SK-N-SH (cell line): ENCODE results near the gene TCF12. TPM values are rescaled to one million over a fixed set of nuclear protein-coding genes. Genes with fewer than 3 reads are reported as not detected.

Experiments
- CTCF ChIA-PET: fragments of 300-600, 350-600 bp; formaldehyde crosslinking; extraction: SDS; loops from one replicate; lab custom pipeline; 2021; lab: Yijun Ruan, JAX
- POLR2A ChIA-PET: fragments of 350-600 bp; sonication (Branson Sonifier 250); formaldehyde crosslinking; extraction: SDS; loops from one replicate; lab custom pipeline; 2020; ENCODE audit warnings: antibody characterized with exemption, inconsistent platforms; lab: Yijun Ruan, JAX
- DNase-seq: peaks from one replicate; pipeline ENCODE4 v3.0.0; 2012
- H2AFZ ChIP-seq: fragments of 200-600 bp; sonication (generic); 2 replicates; pipeline ENCODE4 v1.8.1; 2016; ENCODE audit warnings: antibody characterized with exemption, mild to moderate bottlenecking, low read depth
- H3F3A ChIP-seq: fragments of 200-600 bp; sonication (generic); replicated peaks from 2 replicates; pipeline ENCODE3; 2016; ENCODE audit warnings: antibody characterized with exemption, mild to moderate bottlenecking; ENCODE audit not compliant: insufficient read depth
- H3K27ac ChIP-seq, 2 experiments: fragments of 200-500 bp in 1 of 2; fragments of 200-600 bp in 1 of 2; sonication (Bioruptor generic) in 1 of 2; sonication (generic), shearing (Covaris generic) in 1 of 2; 2 replicates each; pipeline versions ENCODE4 v1.5.1 to v1.6.1; 2014 to 2016; ENCODE audit warnings: low read depth in 2 of 2, inconsistent platforms in 1 of 2, low read length in 1 of 2, mild to moderate bottlenecking in 1 of 2, mixed read lengths in 1 of 2
- H3K27me3 ChIP-seq: fragments of 200-600 bp; sonication (generic), shearing (Covaris generic); 2 replicates; pipeline ENCODE4 v1.6.1; 2016; ENCODE audit warnings: mixed run types; ENCODE audit not compliant: insufficient read depth
- H3K36me3 ChIP-seq, 2 experiments: fragments of 200-500 bp in 1 of 2; fragments of 200-600 bp in 1 of 2; sonication (Bioruptor generic) in 1 of 2; sonication (generic) in 1 of 2; replicated peaks in 1 of 2; 2 replicates each; pipeline versions ENCODE3 to v1.5.1; 2014 to 2016; ENCODE audit warnings: low read length in 1 of 2, mild to moderate bottlenecking in 1 of 2; ENCODE audit not compliant: insufficient read depth in 2 of 2, control insufficient read depth in 1 of 2
- H3K4me1 ChIP-seq, 2 experiments: fragments of 200-500 bp in 1 of 2; fragments of 200-600 bp in 1 of 2; sonication (Bioruptor generic) in 1 of 2; sonication (generic), shearing (Covaris generic) in 1 of 2; 2 replicates each; pipeline versions ENCODE4 v1.5.1 to v1.6.1; 2014 to 2016; ENCODE audit warnings: low read depth in 1 of 2, low read length in 1 of 2, mixed run types in 1 of 2; ENCODE audit not compliant: insufficient read depth in 2 of 2, control insufficient read depth in 1 of 2
- H3K4me2 ChIP-seq: fragments of 200-600 bp; sonication (generic), shearing (Covaris generic); 2 replicates; pipeline ENCODE4 v1.6.1; 2017; ENCODE audit warnings: mixed run types
- H3K4me3 ChIP-seq, 2 experiments: fragments of 200-500 bp in 1 of 2; fragments of 200-600 bp in 1 of 2; sonication (Bioruptor generic) in 1 of 2; sonication (generic), shearing (Covaris generic) in 1 of 2; 2 replicates each; pipeline versions ENCODE4 v1.5.1 to v1.8.1; 2014 to 2016; ENCODE audit warnings: low read depth in 2 of 2, inconsistent platforms in 1 of 2, low read length in 1 of 2, mild to moderate bottlenecking in 1 of 2, mixed read lengths in 1 of 2, moderate library complexity in 1 of 2
- H3K79me2 ChIP-seq: fragments of 200-600 bp; sonication (generic); 2 replicates; pipeline ENCODE4 v1.8.1; 2017; ENCODE audit warnings: mild to moderate bottlenecking; ENCODE audit not compliant: insufficient read depth
- H3K9ac ChIP-seq: fragments of 200-600 bp; sonication (generic); 2 replicates; pipeline ENCODE4 v1.6.1; 2017; ENCODE audit warnings: mixed run types
- H3K9me2 ChIP-seq: fragments of 200-600 bp; sonication (generic); 2 replicates; pipeline ENCODE4 v1.6.1; 2017; ENCODE audit warnings: mixed run types
- H3K9me3 ChIP-seq: fragments of 200-600 bp; sonication (generic); 2 replicates; pipeline ENCODE4 v1.6.1; 2017; ENCODE audit warnings: mixed run types, mild to moderate bottlenecking, moderate library complexity
- H4K20me1 ChIP-seq: fragments of 200-600 bp; sonication (generic); 2 replicates; pipeline ENCODE4 v1.6.1; 2017; ENCODE audit warnings: mild to moderate bottlenecking, mixed run types; ENCODE audit not compliant: insufficient read depth
- CHD2 ChIP-seq: fragments of 150-350 bp; IDR thresholded peaks from 2 replicates; pipeline ENCODE4 v1.6.1; 2018; ENCODE audit warnings: low read length; ENCODE audit not compliant: partially characterized antibody
- EP300 ChIP-seq, 2 experiments: IDR thresholded peaks; 2 replicates each; pipeline versions ENCODE4 v1.4.0 to v1.6.1; 2012; ENCODE audit warnings: borderline replicate concordance in 1 of 2, low read depth in 1 of 2, low read length in 1 of 2
- FOSL2 ChIP-seq: IDR thresholded peaks from 2 replicates; pipeline ENCODE4 v1.4.0; 2012; ENCODE audit warnings: low read depth, mild to moderate bottlenecking, moderate library complexity, borderline replicate concordance
- GABPA ChIP-seq: IDR thresholded peaks from 2 replicates; pipeline ENCODE4 v1.4.0; 2012; ENCODE audit warnings: low read depth, mild to moderate bottlenecking
- MAX ChIP-seq: IDR thresholded peaks from 2 replicates; pipeline ENCODE4 v1.4.0; 2012; ENCODE audit warnings: low read depth
- RCOR1 ChIP-seq: fragments of 150-350 bp; IDR thresholded peaks from 2 replicates; pipeline ENCODE4 v1.6.1; 2017; ENCODE audit warnings: antibody characterized with exemption, low read length
- RFX5 ChIP-seq: IDR thresholded peaks from 2 replicates; pipeline ENCODE4 v1.6.1; 2012; ENCODE audit warnings: mild to moderate bottlenecking, improper control_type of control experiment, low read length
- TEAD4 ChIP-seq: IDR thresholded peaks from 2 replicates; pipeline ENCODE4 v1.4.0; 2012; ENCODE audit warnings: mild to moderate bottlenecking, borderline replicate concordance; ENCODE audit not compliant: insufficient read depth
- WGBS: methylation state at CpG from one replicate; pipeline ENCODE4 v1.1.6; 2017; ENCODE audit warnings: low lambda C conversion rate; 5-methylcytosine and 5-hydroxymethylcytosine counted together
- polyA plus RNA-seq, 3 experiments: library from polyadenylated mRNA; depleted of rRNA; stranded (reverse); fragments of >200 nt; gene quantifications; 2 replicates each; pipeline ENCODE4 v1.2.3, GENCODE V29; 2012
- TF ChIP-seq, protein P1 (sequence below): fragments of 200-600 bp; sonication (generic); IDR thresholded peaks from 2 replicates; pipeline ENCODE4 v1.6.1; 2017; ENCODE audit warnings: antibody characterized with exemption, mild to moderate bottlenecking, moderate library complexity

TCF12 gene
- polyA plus RNA-seq, 1 of the 3 experiments (the other 2 are of a cell fraction) = 49.6 TPM

DNA sequence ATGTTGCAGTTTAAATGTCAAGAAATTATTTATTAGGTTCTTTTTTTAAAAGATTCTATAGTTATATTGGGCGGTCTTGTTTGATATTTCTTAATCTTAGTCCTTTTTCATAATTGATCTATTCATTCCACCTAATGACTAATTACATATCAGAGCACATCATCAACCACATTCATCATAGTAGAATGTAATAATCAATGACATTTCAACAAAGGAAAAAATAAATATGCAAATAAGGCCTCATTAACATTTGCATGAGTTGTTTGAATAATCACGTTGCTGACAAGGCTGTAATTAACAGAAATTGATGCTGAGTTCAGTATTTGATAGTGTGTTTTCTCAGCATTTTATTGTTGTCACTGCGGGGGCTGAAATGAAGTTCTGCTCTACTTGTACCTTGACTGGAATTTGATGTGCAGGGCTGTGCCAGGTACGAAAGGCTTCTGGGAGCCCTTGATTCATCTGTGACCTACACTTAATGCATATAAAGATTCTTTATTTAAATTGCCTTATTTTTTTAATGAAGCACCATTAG lies 215.7 kb downstream of the TCF12 start:
- DNase-seq = no peak
- POLR2A ChIA-PET = no interaction called here
- Histone ChIP-seq H3K9me2 (no peaks in the 10 kb centered on the region), H3K4me2 (no peak overlapping the region), H3K36me3 (peaks cover 0 to 8% of the 10 kb centered on the region in 2 experiments), H3K4me1 (peaks cover 24 to 31% of the 10 kb centered on the region in 2 experiments; a peak in 3 of 4 replicates)
- WGBS = 96% methylated on average over 4 of the region's 4 CpGs
- TF ChIP-seq GABPA = no peak
- TF ChIP-seq, protein P1, sequence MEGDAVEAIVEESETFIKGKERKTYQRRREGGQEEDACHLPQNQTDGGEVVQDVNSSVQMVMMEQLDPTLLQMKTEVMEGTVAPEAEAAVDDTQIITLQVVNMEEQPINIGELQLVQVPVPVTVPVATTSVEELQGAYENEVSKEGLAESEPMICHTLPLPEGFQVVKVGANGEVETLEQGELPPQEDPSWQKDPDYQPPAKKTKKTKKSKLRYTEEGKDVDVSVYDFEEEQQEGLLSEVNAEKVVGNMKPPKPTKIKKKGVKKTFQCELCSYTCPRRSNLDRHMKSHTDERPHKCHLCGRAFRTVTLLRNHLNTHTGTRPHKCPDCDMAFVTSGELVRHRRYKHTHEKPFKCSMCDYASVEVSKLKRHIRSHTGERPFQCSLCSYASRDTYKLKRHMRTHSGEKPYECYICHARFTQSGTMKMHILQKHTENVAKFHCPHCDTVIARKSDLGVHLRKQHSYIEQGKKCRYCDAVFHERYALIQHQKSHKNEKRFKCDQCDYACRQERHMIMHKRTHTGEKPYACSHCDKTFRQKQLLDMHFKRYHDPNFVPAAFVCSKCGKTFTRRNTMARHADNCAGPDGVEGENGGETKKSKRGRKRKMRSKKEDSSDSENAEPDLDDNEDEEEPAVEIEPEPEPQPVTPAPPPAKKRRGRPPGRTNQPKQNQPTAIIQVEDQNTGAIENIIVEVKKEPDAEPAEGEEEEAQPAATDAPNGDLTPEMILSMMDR = no peak
- no peak for TF ChIP-seq FOSL2
- no peak for TF ChIP-seq MAX
- no peak for TF ChIP-seq TEAD4
- TF ChIP-seq, all 33 proteins: peak for 0
- no peak overlapping the region for H3K4me3 ChIP-seq
- CTCF ChIA-PET = interaction anchor here (1.7 to 5.3 kb wide), 2 partner anchors 10 to 13 kb away, joined by 4 to 46 read pairs; no protein-coding TSS in a partner anchor
- peak overlapping the region in 1 of 2 experiments; percentile 63; a peak in 2 of 4 replicates for H3K27ac ChIP-seq
- no peaks in the 10 kb centered on the region for H3K9me3 ChIP-seq
- no peaks in the 10 kb centered on the region for H3K27me3 ChIP-seq
- H3K9ac ChIP-seq = no peak overlapping the region
- no peak overlapping the region for H2AFZ ChIP-seq
- H3K79me2 ChIP-seq = peaks cover 56% of the 10 kb centered on the region
- H3F3A ChIP-seq = peaks cover 4% of the 10 kb centered on the region
- no peaks in the 10 kb centered on the region for H4K20me1 ChIP-seq

- no peak overlapping the region for H3K9ac ChIP-seq
- H4K20me1 ChIP-seq = no peaks in the 10 kb centered on the region
- H3K9me3 ChIP-seq = no peaks in the 10 kb centered on the region
- CTCF ChIA-PET = interaction anchor here (5.3 kb wide), 1 partner anchor 13 kb away, joined by 46 read pairs; no protein-coding TSS in a partner anchor
- POLR2A ChIA-PET = no interaction called here
- no peak overlapping the region for H2AFZ ChIP-seq
- H3K27ac ChIP-seq = peak overlapping the region in 1 of 2 experiments; percentile 63; a peak in 2 of 4 replicates
- no peaks in the 10 kb centered on the region for H3K9me2 ChIP-seq
- peak; percentile 55 for DNase-seq
- no peaks in the 10 kb centered on the region for H3K27me3 ChIP-seq
- no peak overlapping the region for H3K4me2 ChIP-seq
- H3K79me2 ChIP-seq = peaks cover 49% of the 10 kb centered on the region
- H3K4me3 ChIP-seq = no peak overlapping the region
- TF ChIP-seq EP300 (IDR thresholded peaks at IDR 0.05; ENCODE audit: borderline replicate concordance in 1 of 2, low read depth in 1 of 2, low read length in 1 of 2) (peak in 1 of 2 experiments; percentile 63; a peak in 1 of 4 replicates), RFX5 (no peak), RCOR1 (peak; percentile 51; the same call in 1 of the 2 replicates), CHD2 (peak; percentile 10)
- H3K4me1 ChIP-seq = peaks cover 24 to 34% of the 10 kb centered on the region in 2 experiments; a peak in 3 of 4 replicates
- H3K36me3 ChIP-seq = peaks cover 0 to 5% of the 10 kb centered on the region in 2 experiments
- H3F3A ChIP-seq = peaks cover 4% of the 10 kb centered on the region
Measured at GRCh38 chr15:57134851-57135250, 216.4 kb downstream of the TCF12 start.
